ENCODE data around the gene PRAMEF1.
"Not testable (repeated sequence)": the region's sequence is repeated elsewhere in the genome, so short reads cannot be mapped to it uniquely, and the experiment has no call there.

PRAMEF1 gene, protein sequence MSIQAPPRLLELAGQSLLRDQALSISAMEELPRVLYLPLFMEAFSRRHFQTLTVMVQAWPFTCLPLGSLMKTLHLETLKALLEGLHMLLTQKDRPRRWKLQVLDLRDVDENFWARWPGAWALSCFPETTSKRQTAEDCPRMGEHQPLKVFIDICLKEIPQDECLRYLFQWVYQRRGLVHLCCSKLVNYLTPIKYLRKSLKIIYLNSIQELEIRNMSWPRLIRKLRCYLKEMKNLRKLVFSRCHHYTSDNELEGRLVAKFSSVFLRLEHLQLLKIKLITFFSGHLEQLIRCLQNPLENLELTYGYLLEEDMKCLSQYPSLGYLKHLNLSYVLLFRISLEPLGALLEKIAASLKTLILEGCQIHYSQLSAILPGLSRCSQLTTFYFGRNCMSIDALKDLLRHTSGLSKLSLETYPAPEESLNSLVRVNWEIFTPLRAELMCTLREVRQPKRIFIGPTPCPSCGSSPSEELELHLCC

DNA sequence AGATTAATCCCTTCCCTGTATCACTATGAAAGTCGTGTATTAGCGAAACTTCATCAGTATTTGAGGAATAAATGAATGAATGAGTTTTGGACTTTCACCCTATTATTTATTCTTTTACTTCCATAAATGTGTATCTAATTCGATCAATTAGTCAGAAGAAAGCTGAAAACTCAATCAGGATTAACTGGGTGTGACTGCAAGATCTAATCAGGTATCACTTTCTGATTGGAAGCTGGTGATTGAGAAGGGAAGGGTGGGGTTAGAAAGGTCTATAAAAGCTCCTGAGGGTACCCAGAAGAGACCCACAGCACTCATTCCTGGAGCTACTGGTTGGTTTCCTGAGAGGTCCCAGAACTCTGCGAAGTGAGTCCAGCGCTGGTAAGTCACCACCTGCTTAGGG is at the start of gene PRAMEF1:
Gene PRAMEF1 (plus strand): TSS at position 301 of the 400 bp plus-strand sequence. CDS start 1,831 bp downstream, outside the sequence.
- not testable (repeated sequence) for DNase-seq (ENCODE audit: low read depth in 2 of 2)

DNA sequence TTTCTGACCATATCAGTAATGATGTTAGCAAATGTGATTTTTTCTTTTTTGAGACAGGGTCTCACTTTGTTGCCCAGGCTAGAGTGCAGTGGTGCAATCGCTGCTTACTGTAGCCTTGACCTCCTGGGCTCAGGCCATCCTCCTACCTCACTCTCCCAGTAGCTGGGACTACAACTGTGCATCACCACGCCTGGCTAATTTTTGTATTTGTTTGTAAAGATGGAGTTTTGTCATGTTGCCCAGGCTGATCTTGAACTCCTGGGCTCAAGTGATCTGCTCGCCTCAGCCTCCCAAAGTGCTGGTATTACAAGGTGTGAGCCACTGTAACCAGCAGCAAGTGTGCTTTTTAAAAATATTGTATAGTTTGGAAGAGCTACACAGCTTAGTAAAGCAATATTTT is 49.3 kb upstream of the PRAMEF1 start:
- no peak for DNase-seq (ENCODE audit: low read depth in 2 of 2)

DNA sequence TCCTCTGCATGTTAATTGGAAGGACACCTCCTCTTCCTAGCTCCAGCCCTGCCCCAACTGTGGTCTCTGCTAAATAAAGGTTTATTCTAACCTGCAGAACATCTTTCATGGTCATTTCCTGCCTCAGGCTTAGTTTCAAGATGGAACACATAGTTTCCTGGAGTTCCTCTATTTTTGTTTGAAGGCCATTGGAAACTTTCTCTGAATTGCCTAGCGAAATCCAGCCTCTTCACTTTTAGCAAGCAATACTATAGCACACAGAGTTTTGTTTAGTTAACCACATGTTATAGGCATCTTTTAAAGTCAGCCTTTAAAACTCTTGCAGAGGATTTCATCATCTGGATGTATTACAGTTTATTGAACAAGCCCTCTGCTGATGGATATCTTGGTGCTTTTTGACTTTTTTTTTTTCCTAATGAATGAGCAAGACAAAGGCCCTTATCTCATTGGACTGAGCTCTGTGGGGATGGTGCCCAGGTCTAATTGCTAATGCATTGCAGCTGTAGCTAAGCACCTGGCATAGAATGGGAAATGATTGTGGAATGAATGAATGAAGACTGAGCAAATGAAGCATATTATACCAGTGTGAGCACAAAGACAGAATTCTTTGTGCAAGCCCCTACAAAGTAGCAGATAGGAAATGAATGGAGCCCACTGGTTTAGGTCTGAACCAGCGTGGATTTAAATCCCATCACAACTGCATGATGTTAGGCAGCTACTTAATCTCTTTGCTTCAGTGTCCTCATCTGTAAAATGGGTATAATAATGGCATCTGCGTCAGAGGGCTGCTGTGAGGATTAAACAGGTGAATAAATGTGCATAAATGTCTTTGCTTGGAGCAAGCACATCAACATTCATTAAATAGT is 45.8 kb upstream of the PRAMEF1 start:
- no peak for DNase-seq (ENCODE audit: low read depth in 2 of 2)

- no peak for DNase-seq (ENCODE audit: low read depth in 2 of 2)
These were observed 45.2 kb upstream of the PRAMEF1 start, which contains the start of gene CFAP107 for GRCh38 chr1:12745992-12746323. TSS of gene CFAP107 (plus strand) at chr1:12746200. CDS start at chr1:12746431, 231 bp downstream.

GRCh38 chr1:12748778-12749355 is 42.3 kb upstream of the PRAMEF1 start:
- no peak for DNase-seq (ENCODE audit: low read depth in 2 of 2)

- DNase-seq (ENCODE audit: low read depth in 2 of 2): no peak
These were observed 36.5 kb upstream of the PRAMEF1 start for GRCh38 chr1:12754738-12755137.

- no peak for DNase-seq (ENCODE audit: low read depth in 2 of 2)
These were observed 34.9 kb upstream of the PRAMEF1 start for GRCh38 chr1:12756273-12756672.

DNA sequence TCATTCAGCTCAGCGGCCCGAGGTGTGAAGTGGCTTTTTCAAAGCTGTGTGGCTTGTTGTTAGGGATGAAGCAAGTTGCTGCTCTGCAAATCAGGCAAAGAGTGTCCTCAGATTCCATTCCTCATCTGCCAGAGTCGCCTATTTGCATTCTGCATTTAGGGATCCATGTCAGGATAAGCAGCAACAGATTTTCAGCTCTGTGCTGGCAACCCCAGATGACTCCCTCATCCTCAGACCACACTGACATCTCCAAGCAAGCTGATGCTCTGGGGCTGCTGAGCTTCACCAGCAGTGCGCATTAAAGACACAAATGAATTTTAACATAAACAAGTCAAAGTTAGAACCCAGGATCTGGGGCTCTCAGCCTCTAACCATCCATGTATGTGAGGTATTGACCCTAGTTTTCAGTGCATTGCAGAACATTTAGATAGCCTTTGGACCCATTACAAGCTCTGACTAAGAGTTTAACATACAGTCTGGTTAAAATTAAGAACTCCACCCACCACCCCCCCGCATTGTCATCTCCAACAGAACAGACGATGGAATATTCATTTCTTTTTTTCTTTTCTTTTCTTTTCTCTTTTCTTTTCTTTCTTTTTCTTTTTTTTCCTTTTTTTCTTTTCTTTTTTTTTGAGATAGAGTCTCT is 34.3 kb upstream of the PRAMEF1 start:
- no peak for DNase-seq (ENCODE audit: low read depth in 2 of 2)

DNA sequence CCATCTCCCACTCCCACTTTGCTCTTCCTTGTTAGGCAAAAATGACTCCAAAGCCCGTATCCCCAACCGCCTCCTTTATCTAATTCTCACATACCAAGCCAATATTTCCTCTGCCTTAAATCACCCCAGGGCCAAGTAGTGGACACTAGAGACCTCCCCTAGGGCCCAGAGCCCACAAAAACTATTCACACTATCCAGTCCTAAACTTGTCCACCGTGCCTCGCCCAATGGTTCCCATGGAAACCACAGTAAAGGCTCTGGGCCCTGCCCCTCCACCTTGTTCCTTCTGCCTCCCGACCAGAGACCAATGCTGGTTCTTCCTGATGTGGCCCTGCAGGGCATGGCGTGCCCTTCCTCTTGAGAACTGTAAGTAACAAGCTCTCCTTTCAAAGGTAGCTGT is 33.4 kb upstream of the PRAMEF1 start:
- DNase-seq (ENCODE audit: low read depth in 2 of 2): no peak

DNA sequence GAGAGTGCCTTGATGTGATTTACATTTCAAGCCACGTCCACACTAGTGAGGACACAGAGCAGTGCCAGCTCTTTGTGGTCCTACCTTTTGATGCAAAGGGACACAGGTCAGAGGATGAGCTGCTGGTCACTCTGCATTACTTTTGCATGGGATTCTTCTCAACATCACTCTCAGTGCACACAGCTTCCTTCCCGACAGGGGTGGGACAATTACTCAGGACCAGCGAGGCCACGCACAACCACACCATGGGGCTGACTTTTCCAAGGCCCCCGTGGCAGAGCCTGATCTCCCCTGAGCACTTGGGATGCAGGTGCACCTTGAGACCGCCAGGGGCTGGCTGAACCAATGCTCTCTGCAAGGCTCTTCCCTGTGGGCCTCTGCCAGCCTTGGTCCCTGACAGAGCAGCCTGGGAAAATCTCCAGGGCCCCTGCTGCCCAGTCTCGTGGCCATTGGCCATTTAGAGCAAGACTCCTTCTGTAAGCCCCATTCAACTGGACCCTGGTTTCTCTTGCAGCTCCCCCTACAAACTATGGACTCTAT is 30.9 kb upstream of the PRAMEF1 start:
- no peak for DNase-seq (ENCODE audit: low read depth in 2 of 2)

- DNase-seq (ENCODE audit: low read depth in 2 of 2): no peak
These were observed 29.4 kb upstream of the PRAMEF1 start for GRCh38 chr1:12761781-12762180.

DNA sequence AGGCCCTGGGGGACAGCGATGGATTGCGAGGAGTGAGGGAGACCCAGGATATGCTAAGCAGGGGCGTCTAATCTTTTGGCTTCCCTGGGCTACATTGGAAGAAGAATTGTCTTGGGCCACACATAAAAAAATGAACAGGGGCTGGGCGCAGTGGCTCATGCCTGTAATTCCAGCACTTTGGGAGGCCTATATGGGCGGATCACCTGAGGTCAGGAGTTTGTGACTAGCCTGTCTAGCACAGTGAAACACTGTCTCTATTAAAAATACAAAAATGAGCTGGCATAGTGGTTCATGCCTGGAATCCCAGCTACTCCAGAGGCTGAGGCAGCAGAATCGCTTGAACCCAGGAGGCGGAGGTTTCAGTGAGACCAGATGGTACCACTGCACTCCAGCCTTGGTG is 28.4 kb upstream of the PRAMEF1 start:
- DNase-seq (ENCODE audit: low read depth in 2 of 2): no peak

- DNase-seq (ENCODE audit: low read depth in 2 of 2): no peak
These were observed 27.7 kb upstream of the PRAMEF1 start for GRCh38 chr1:12763479-12763878.

- no peak for DNase-seq (ENCODE audit: low read depth in 2 of 2)
These were observed 27.2 kb upstream of the PRAMEF1 start for GRCh38 chr1:12764016-12764415.

- DNase-seq (ENCODE audit: low read depth in 2 of 2): no peak
These were observed 22.2 kb upstream of the PRAMEF1 start for GRCh38 chr1:12769031-12769430.

DNA sequence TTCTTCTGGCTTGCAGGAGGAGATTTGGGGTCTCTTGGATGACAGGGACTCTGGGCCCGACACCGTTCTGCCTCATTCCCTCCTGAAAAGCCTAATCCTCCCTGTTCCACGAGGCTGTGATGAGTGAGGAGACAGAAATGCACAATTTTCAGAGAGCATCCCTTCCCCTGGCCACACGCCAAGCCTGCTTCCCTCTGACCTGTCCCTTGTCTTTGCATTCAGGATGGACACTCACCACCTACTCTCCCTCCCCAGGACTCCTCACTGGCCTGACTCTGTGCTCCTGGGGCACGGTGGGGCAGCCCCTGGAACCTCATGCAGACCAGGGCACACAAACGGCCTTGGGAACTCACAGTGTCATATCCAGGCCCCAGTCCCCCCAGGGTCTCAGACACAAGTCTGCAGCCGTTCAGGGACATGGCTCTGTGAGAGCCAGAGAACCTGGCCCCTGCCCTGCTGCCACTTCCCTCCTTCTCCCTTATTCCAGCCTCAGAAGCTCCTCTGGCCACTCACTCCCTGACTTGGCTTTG is 21.2 kb upstream of the PRAMEF1 start:
- no peak for DNase-seq (ENCODE audit: low read depth in 2 of 2)

- DNase-seq (ENCODE audit: low read depth in 2 of 2): no peak
These were observed 20.6 kb upstream of the PRAMEF1 start for GRCh38 chr1:12770620-12771019.

DNA sequence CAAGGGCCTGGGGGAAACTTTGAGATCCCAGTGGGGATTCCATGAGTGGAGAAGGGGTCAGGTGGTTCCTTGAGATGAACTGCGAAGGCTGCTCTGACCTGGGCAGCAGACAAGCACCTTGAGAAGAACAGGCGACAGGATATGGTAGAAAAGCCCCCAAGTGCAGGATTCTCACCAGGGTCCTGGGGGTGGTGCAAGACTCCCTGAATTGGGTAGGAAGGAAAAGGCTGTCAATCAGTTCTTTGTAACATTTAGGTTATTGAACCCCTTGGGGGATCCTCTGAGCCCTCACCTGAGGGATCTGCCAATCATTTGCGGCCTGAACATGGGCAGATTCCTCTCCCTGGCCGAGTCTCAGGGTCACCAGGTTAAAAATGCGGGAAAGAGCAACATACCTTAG is 20.0 kb upstream of the PRAMEF1 start:
- DNase-seq (ENCODE audit: low read depth in 2 of 2): no peak

DNA sequence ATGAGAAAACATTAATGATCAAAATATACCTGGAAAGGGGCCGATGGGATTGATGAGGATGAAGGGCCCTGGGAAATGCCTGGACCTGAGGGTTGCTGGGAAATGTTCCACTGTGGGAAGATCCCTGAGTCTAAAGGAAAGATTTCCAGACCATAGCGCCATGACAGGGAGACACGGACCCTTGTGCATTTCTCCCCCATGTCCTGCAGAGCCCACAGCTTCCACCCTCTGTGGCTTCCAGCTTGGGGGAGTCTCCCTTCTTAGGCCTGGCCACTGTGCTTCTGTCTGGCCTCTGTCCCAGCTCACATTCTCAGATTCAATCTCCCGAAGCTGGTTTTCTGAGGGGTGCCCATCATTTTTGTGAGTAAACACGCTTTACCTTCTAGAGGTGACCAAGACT is 18.7 kb upstream of the PRAMEF1 start:
- DNase-seq (ENCODE audit: low read depth in 2 of 2): no peak

DNA sequence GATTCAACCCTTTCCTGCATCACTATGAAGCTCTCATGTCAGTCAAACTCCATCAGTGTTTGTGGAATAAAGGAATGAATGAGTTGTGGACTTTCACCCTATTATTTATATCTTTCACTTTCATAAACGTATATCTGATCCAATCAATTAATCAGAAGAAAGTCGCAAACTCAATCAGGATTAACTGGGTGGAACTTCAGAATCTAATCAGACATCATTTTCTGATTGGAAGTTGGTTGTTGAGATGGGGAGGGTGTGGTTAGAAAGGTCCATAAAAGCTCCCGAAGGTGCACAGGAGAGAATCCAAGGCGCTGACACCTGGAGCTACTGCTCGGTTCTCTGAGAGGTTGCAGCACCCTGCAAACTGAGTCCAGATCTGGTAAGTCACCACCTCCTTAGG is 17.8 kb upstream of the PRAMEF1 start, which contains the start of gene PRAMEF12:
Gene PRAMEF12 (plus strand): TSS at position 301 of the 400 bp plus-strand sequence. CDS start 1,130 bp downstream, outside the sequence.
- DNase-seq (ENCODE audit: low read depth in 2 of 2): no peak

DNA sequence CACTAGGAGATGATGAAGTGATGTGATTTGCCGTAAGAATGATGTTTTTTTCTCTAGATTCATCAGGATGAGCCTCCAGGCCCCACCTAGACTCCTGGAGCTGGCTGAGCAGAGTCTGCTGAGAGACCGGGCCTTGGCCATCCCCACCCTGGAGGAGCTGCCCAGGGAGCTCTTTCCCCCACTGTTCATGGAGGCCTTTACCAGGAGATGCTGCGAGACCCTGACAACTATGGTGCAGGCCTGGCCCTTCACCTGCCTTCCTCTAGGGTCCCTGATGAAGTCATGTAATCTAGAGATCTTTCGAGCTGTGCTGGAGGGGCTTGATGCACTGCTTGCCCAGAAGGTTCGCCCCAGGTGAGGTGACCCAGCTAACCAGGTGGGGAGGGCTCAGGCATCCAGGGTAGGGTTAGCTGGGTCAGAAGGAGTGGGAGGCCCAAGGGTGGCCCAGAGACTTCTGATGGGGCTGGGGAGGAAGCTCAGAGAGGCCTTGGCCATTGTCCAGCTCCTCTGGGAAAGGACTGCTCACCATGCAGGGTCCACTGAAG is 16.3 kb upstream of the PRAMEF1 start:
- no peak for DNase-seq (ENCODE audit: low read depth in 2 of 2)
